CD4-positive, CD25-positive, alpha-beta regulatory T cell (primary cell): Measurements from ENCODE around the gene CNPY1. TPM values are rescaled to one million over a fixed set of nuclear protein-coding genes. Genes with fewer than 3 reads are reported as not detected.

Source experiments
- ATAC-seq, 2 donors: fragments of 150-1000 bp; cut with Tn5 transposase; one replicate each; pipeline ENCODE4 v1.10.0; 2021; ENCODE audit warnings: low read depth in 2 of 2, moderate number of reproducible peaks in 2 of 2, moderate library complexity in 1 of 2
- DNase-seq, 3 donors: peaks; one replicate each; pipeline versions ENCODE4 v3.0.0 to v3.0.0-alpha.2; 2012 to 2022; ENCODE audit warnings: mixed read lengths in 1 of 3
- H3K27ac ChIP-seq: one replicate; pipeline ENCODE4 v1.7.0; 2013; ENCODE audit warnings: mild to moderate bottlenecking, low read length; ENCODE audit not compliant: insufficient read depth, poor library complexity, severe bottlenecking
- H3K27me3 ChIP-seq: one replicate; pipeline ENCODE4 v1.7.0; 2013; ENCODE audit warnings: low read length; ENCODE audit not compliant: control insufficient read depth, insufficient read depth
- H3K36me3 ChIP-seq: one replicate; pipeline ENCODE4 v1.7.0; 2013; ENCODE audit warnings: mild to moderate bottlenecking, low read length, moderate library complexity; ENCODE audit not compliant: control insufficient read depth, insufficient read depth
- H3K4me1 ChIP-seq: 2 replicates; pipeline ENCODE4 v1.7.0; 2013; ENCODE audit warnings: mild to moderate bottlenecking, low read length; ENCODE audit not compliant: insufficient read depth, control insufficient read depth, poor library complexity, severe bottlenecking
- H3K4me3 ChIP-seq: one replicate; pipeline ENCODE4 v1.7.0; 2013; ENCODE audit warnings: low read depth, mild to moderate bottlenecking, low read length, moderate library complexity
- H3K9me3 ChIP-seq, 2 experiments: 1 replicate in 1 of 2; 2 replicates in 1 of 2; pipeline ENCODE4 v1.7.0; 2013; ENCODE audit warnings: low read length in 2 of 2, mild to moderate bottlenecking in 1 of 2, moderate library complexity in 1 of 2; ENCODE audit not compliant: control insufficient read depth in 2 of 2
- H3K27ac Mint-ChIP-seq, 3 donors: one replicate each; pipeline ENCODE4 v1.8.0; 2020 to 2022; ENCODE audit warnings: mild to moderate bottlenecking in 3 of 3, mixed read lengths in 3 of 3, moderate library complexity in 2 of 3
- H3K27me3 Mint-ChIP-seq: one replicate; pipeline ENCODE4 v1.8.0; 2022; ENCODE audit warnings: mild to moderate bottlenecking, mixed read lengths
- H3K36me3 Mint-ChIP-seq: one replicate; pipeline ENCODE4 v1.8.0; 2020; ENCODE audit warnings: mixed read lengths
- H3K4me1 Mint-ChIP-seq, 4 donors: one replicate each; pipeline ENCODE4 v1.8.0; 2020 to 2022; ENCODE audit warnings: mixed read lengths in 4 of 4, mild to moderate bottlenecking in 1 of 4
- H3K4me3 Mint-ChIP-seq, 4 donors: one replicate each; pipeline ENCODE4 v1.8.0; 2020 to 2022; ENCODE audit warnings: mild to moderate bottlenecking in 4 of 4, mixed read lengths in 4 of 4, moderate library complexity in 3 of 4
- H3K9me3 Mint-ChIP-seq, 7 donors: one replicate each; pipeline ENCODE4 v1.8.0; 2020 to 2022; ENCODE audit warnings: mixed read lengths in 7 of 7, mild to moderate bottlenecking in 3 of 7, moderate library complexity in 2 of 7
- polyA plus RNA-seq, 4 donors: library from polyadenylated mRNA; unstranded; fragments of 300-500 nt; fragmentation: Illumina TruSeq; gene quantifications; one replicate each; pipeline ENCODE4 v1.2.3, GENCODE V29; 2021
- total RNA-seq: library from RNA; stranded (reverse); gene quantifications from one replicate; pipeline ENCODE4 v1.2.3, GENCODE V29; 2022

The CNPY1 gene
- total and polyA plus RNA-seq, 5 donors from 2014 or later, result not detected

DNA sequence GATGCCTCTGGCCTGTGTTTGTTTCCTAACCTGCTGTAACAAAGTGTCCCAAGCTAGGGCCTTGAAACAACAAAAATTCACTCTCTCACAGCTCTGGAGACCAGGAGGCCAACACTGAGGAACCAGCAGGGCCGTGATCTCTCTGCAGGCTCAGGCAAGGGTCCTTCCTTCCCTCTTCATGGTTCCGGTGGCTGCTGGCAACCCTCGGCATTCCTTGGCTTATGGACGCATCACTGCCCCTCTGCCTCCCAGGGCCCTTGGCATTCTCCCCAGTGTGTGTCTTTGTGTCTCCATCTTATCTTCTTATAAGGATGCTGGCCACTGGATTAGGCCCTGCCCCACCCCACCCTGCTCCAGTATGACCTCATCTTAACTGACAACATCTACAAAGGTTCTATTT, 17.0 kb downstream of the CNPY1 start:
- Mint-ChIP-seq H3K36me3 (no peaks in the 10 kb centered on the region), H3K4me3 (no peak overlapping the region), H3K4me1 (peaks cover 5 to 13% (median 8%) of the 10 kb centered on the region in 4 donors), H3K27ac (no peak overlapping the region), H3K27me3 (peaks cover 53% of the 10 kb centered on the region), H3K9me3 (peaks cover 0 to 1% (median 0%) of the 10 kb centered on the region in 7 donors)
- Histone ChIP-seq H3K4me3 (no peak overlapping the region), H3K36me3 (no peaks in the 10 kb centered on the region), H3K9me3 (no peaks in the 10 kb centered on the region), H3K4me1 (peaks cover 13% of the 10 kb centered on the region), H3K27me3 (peaks cover 23% of the 10 kb centered on the region), H3K27ac (no peak overlapping the region)
- no peak for DNase-seq
- ATAC-seq, result no peak

DNA sequence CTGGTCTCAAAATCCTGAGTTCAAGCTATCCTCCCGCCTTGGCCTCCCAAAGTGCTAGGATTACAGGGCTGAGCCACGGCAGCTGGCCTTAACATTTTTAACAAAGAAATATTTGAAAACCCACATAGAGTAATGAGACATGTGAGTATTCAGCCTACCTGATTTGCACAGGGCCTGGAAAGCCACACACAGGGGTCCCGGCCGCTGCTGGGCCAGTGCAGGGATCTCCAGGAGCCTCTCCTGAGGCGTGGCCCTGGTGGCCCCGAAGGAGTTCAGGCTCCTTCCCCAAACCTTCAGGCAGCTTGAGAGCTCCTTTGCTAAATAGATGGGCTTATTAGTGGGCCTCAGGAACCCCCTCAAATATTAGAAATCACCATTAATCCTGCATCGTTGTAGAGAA, 18.7 kb downstream of the CNPY1 start:
- Histone ChIP-seq H3K4me1 (no peaks in the 10 kb centered on the region), H3K36me3 (no peaks in the 10 kb centered on the region), H3K27me3 (peaks cover 14% of the 10 kb centered on the region), H3K4me3 (no peak overlapping the region), H3K27ac (no peak overlapping the region), H3K9me3 (no peaks in the 10 kb centered on the region)
- DNase-seq, result no peak
- H3K4me3 Mint-ChIP-seq, result no peak overlapping the region
- no peak for ATAC-seq
- H3K9me3 Mint-ChIP-seq, result no peaks in the 10 kb centered on the region
- H3K36me3 Mint-ChIP-seq, result no peaks in the 10 kb centered on the region
- H3K27me3 Mint-ChIP-seq, result peaks cover 46% of the 10 kb centered on the region
- H3K4me1 Mint-ChIP-seq, result peaks cover under 1 to 1% (median 1%) of the 10 kb centered on the region in 4 donors
- H3K27ac Mint-ChIP-seq, result no peak overlapping the region

DNA sequence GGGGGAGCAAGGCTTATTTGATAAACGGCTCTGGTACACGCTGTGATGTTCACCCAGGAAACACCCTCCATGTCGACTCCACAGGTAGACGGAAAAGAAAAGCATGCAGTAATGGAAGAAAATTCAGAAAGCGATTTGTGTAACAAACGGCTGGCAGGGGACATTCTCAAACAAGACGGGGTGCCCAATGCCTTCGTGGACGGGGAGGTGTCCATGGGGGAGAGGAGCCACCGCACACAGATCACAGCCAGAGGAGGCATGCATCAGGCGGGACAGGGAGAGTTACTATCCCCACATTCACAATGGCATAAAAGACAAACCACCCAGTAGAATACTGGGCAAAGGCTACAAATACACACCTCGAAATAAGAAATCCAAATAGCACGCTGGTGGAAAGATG, 20.1 kb downstream of the CNPY1 start:
- Mint-ChIP-seq H3K27ac (peak overlapping the region in 1 of 3 donors; percentile 2), H3K9me3 (no peaks in the 10 kb centered on the region), H3K4me1 (no peaks in the 10 kb centered on the region), H3K36me3 (no peaks in the 10 kb centered on the region), H3K27me3 (peaks cover 37% of the 10 kb centered on the region), H3K4me3 (no peak overlapping the region)
- Histone ChIP-seq H3K4me1 (no peaks in the 10 kb centered on the region), H3K9me3 (no peaks in the 10 kb centered on the region), H3K4me3 (no peak overlapping the region), H3K27ac (no peak overlapping the region), H3K27me3 (peaks cover 6% of the 10 kb centered on the region), H3K36me3 (no peaks in the 10 kb centered on the region)
- DNase-seq, result no peak
- no peak for ATAC-seq

DNA sequence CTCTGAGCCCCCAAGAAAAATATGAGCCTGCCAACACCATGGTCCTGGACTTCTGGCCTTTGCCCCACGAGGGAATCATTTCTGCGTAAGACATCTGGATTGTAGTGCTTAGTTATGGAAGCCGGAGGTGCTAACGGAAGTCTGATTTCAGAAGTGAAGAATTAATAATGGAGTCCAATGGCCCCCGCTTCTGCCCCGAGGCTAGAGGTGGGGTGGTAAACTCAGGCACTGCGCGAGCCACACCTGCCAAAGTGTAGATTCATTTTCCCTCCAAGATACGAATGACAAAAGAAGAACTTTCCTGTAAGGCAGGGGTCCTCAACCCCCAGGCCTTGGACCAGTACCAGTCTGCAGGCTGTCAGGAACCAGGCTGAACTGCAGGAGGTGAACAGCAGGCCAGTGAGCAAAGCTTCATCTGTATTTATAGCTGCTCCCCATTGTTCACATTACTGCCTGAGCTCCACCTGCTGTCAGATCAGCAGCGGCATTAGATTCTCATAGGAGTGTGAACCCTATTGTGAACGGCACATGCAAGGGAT, 22.3 kb downstream of the CNPY1 start:
- Mint-ChIP-seq H3K36me3 (no peaks in the 10 kb centered on the region), H3K4me3 (no peak overlapping the region), H3K27ac (no peak overlapping the region), H3K9me3 (no peaks in the 10 kb centered on the region), H3K4me1 (no peaks in the 10 kb centered on the region), H3K27me3 (peaks cover 19% of the 10 kb centered on the region)
- ATAC-seq, result no peak
- Histone ChIP-seq H3K27me3 (no peaks in the 10 kb centered on the region), H3K27ac (no peak overlapping the region), H3K9me3 (no peaks in the 10 kb centered on the region), H3K4me1 (no peaks in the 10 kb centered on the region), H3K36me3 (no peaks in the 10 kb centered on the region), H3K4me3 (no peak overlapping the region)
- DNase-seq, result peak in 1 of 3 donors; percentile 4

DNA sequence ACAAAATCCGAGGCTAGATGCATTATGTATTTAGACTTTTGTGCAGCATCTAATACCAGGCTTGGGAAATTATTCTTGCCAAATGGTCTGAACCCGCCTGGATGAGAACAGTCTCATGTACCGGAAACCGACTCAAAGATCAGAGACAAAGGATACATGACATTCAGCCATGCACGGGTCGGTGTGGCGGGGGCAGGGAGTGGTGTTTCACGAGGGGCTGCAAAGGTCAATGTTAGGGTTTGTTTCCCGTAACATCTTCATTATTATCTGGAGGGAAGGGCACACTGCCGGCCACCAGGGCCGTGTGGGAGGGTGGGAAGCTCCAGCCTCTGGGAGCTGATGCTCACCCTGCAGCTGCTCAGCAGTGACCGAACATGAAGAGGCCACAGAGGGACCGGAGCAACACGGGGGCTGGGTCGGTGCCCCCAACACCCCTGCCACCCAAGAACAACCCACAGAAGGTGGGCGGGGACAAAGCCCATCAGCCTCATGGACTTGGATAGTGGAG, 23.1 kb downstream of the CNPY1 start:
- no peaks in the 10 kb centered on the region for H3K9me3 Mint-ChIP-seq
- Histone ChIP-seq H3K27ac (no peak overlapping the region), H3K4me3 (no peak overlapping the region), H3K4me1 (no peaks in the 10 kb centered on the region), H3K27me3 (no peaks in the 10 kb centered on the region), H3K9me3 (no peaks in the 10 kb centered on the region), H3K36me3 (no peaks in the 10 kb centered on the region)
- H3K27ac Mint-ChIP-seq, result no peak overlapping the region
- no peaks in the 10 kb centered on the region for H3K36me3 Mint-ChIP-seq
- H3K27me3 Mint-ChIP-seq, result peaks cover 14% of the 10 kb centered on the region
- no peaks in the 10 kb centered on the region for H3K4me1 Mint-ChIP-seq
- DNase-seq (no peak), ATAC-seq (no peak)
- no peak overlapping the region for H3K4me3 Mint-ChIP-seq

- Mint-ChIP-seq H3K9me3 (no peaks in the 10 kb centered on the region), H3K27ac (no peak overlapping the region), H3K36me3 (no peaks in the 10 kb centered on the region), H3K27me3 (peaks cover 16% of the 10 kb centered on the region), H3K4me3 (no peak overlapping the region), H3K4me1 (no peaks in the 10 kb centered on the region)
- H3K27me3 ChIP-seq, result no peaks in the 10 kb centered on the region
- ATAC-seq (no peak), DNase-seq (no peak)
- H3K9me3 ChIP-seq, result no peaks in the 10 kb centered on the region
- no peaks in the 10 kb centered on the region for H3K4me1 ChIP-seq
- H3K4me3 ChIP-seq, result no peak overlapping the region
- H3K36me3 ChIP-seq, result no peaks in the 10 kb centered on the region
- H3K27ac ChIP-seq, result no peak overlapping the region
Observed at GRCh38 chr7:155521743-155522398, 24.5 kb downstream of the CNPY1 start.

DNA sequence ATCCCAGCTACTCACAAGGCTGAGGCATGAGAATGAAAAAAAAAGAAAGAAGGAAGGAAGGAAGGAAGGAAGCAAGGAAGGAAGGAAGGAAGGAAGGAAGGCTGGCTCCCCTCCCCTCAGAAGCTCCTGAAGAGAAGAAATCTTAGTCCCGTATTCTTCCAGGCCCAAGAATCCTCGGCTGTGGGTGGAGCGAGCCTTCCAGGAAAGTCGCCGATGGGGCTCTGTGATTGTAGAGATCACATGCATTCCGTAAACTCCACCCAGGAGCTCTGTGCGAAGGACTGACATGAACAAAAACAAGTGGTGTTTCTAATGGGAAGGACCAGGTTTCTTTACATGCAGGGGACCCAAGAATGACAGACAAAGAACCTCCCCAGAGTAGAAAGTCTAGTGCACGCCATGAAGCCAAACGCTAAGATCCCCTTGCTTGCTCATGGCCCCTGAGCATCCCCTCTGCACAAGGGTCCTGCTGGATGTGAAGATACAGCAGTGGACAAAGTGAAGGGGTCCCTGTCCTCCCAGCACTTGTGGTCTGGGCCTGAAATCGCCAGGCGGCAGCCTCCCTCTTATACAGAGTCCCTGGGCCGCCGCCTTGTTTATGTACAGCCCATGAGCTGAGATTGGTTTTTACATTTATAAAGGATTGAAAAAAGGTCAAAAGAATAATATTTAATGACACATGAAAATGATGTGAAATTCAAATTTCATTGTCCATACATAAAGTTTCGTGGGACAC, 25.2 kb downstream of the CNPY1 start:
- Histone ChIP-seq H3K4me3 (no peak overlapping the region), H3K36me3 (no peaks in the 10 kb centered on the region), H3K27me3 (no peaks in the 10 kb centered on the region), H3K4me1 (no peaks in the 10 kb centered on the region), H3K27ac (no peak overlapping the region), H3K9me3 (no peaks in the 10 kb centered on the region)
- Mint-ChIP-seq H3K36me3 (no peaks in the 10 kb centered on the region), H3K9me3 (no peaks in the 10 kb centered on the region), H3K27ac (no peak overlapping the region), H3K4me1 (no peaks in the 10 kb centered on the region), H3K27me3 (peaks cover 16% of the 10 kb centered on the region), H3K4me3 (no peak overlapping the region)
- ATAC-seq (no peak), DNase-seq (no peak)
